Hematopoietic multipotent progenitor cell treated with erythropoietin and hydrocortisone succinate and interleukin-3 and kit ligand, for 15 days (in vitro differentiated cells): ENCODE measurements around the gene OR8G1.
"Not testable (repeated sequence)": the region's sequence is repeated elsewhere in the genome, so short reads cannot be mapped to it uniquely, and the experiment has no call there.

Experiments
- DNase-seq: peaks from one replicate; pipeline ENCODE4 v3.0.0-alpha.2; 2015; ENCODE audit warnings: low spot score

The OR8G1 gene

DNA sequence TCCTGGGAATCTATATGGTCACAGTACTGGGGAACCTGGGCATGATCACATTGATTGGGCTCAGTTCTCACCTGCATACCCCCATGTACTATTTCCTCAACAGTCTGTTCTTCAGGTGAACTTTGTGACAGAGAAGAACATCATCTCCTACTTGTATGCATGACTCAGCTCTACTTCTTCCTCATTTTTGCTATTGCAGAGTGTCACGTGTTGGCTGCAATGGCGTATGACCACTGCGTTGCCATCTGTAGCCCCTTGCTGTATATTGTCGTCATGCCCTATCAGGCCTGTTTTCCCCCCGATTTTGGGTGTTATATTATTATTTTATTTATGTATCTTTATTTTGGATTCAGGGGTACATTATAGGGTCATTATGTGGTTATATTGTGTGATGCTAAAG, 2.4 kb upstream of the OR8G1 start:
- no peak for DNase-seq

- DNase-seq: not testable (repeated sequence)
These were observed 9.0 kb downstream of the OR8G1 start for GRCh38 chr11:124249869-124250268.

- no peak for DNase-seq
These were observed 15.2 kb downstream of the OR8G1 start, which contains the start of gene OR8G5 for GRCh38 chr11:124256076-124256475. OR8G5 (plus strand) TSS chr11:124256376; CDS start chr11:124264932, 8,556 bp downstream.

- not testable (repeated sequence) for DNase-seq
These were observed 24.1 kb downstream of the OR8G1 start for GRCh38 chr11:124265041-124265440.

GRCh38 chr11:124270886-124271285, 30.0 kb downstream of the OR8G1 start:
- not testable (repeated sequence) for DNase-seq

DNA sequence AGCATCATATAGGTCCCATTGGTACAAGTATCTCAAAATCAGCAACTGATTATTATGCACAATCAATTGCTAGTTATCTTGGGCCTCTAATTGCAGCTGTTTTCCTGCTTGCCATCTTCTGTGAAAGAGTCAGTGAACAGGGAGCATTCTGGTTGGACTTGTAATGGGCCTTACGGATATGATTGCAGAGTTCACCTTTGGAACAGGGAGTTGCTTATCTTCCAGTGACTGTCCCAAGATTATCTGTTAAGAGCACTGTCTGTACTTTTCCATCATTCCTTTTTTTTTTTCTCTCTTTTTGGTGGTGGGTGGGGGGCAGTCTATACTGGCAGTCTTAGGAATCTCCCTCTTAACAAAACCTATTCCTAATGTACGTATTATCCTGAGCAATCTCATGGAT, 33.1 kb downstream of the OR8G1 start:
- DNase-seq: no peak

DNA sequence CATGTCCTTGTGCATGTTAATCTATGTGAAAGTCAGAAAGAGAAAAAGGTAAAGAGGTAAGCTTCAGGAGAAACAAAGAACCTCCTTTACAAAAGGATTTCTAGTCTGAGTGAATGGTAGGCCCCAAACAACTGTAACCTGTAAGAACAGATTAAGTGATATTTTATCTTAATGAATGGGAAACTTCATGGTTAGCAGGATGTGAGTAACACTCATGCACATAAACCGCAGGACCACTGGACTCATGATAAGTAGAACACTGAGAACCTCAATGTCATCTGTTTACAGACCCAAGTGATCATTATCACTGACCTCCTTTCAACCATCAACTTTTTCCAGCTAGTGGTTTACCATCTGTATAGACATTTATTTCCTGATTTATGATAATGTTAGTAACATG, 35.2 kb downstream of the OR8G1 start:
- DNase-seq: no peak

DNA sequence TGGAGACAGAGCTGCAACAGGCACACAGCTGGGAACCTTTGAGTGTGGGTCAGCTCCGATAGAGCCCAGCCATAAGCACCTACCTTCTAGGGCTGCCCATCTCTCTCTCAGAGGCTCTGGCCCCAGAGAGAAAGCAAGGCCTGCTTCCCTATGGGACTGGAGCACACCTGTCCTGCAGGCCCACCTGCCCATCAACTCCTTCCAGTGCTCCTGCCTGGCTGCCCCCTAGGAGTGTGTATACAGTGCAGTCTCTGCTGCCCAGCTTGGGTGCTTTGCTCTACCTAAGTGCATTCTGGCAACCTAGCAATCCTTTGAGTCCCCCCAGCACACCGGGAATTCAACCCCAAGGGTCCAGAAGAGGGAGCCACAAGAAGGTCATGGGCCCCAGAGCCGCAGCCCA, 36.3 kb downstream of the OR8G1 start:
- DNase-seq: no peak

DNA sequence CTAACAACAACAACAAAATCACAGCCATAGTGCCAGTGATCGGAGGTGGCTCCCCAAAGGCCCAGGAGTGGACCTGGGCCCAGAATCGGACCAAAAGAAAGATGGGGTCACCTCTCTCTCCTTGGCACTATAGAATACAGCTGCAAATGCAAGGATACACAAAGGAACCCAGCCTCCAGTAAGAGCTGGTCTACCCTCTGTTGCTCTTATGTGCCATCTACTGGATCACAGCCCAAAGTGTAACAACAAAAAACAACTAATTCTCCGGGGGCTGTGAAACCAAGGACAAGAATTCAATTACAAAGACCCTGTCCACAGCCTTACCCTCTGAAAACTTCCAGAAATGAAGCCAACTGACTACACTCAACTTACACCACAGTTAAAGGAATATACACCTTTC, 36.9 kb downstream of the OR8G1 start:
- no peak for DNase-seq

GRCh38 chr11:124278261-124278660, 37.4 kb downstream of the OR8G1 start:
- no peak for DNase-seq

- DNase-seq: no peak
These were observed 44.9 kb downstream of the OR8G1 start for GRCh38 chr11:124285610-124286344.

- no peak for DNase-seq
These were observed 53.8 kb downstream of the OR8G1 start for GRCh38 chr11:124294687-124295086.

GRCh38 chr11:124296016-124296415, 55.1 kb downstream of the OR8G1 start:
- DNase-seq: no peak

- no peak for DNase-seq
These were observed 57.0 kb downstream of the OR8G1 start for GRCh38 chr11:124297921-124298320.

- DNase-seq: no peak
These were observed 60.7 kb downstream of the OR8G1 start for GRCh38 chr11:124301548-124301947.

- no peak for DNase-seq
These were observed 61.6 kb downstream of the OR8G1 start for GRCh38 chr11:124302347-124303125.
